Keratinocyte (primary cell): ENCODE measurements around the gene MTHFR. TPM values are rescaled to one million over a fixed set of nuclear protein-coding genes. Genes with fewer than 3 reads are reported as not detected.

ENCODE experiments used
- DNase-seq: peaks from one replicate; pipeline ENCODE4 v3.0.0-alpha.2; 2011; ENCODE audit warnings: low read depth, missing footprints, low spot score
- FAIRE-seq: peaks from 2 replicates; lab custom pipeline; 2011; peaks lifted over from hg19 to GRCh38; lab: Jason Lieb, UNC
- H2AFZ ChIP-seq: 2 replicates; pipeline ENCODE4 v1.6.0; 2012; ENCODE audit warnings: low read length, control low read depth, inconsistent platforms; ENCODE audit not compliant: control insufficient read depth
- H3K27ac ChIP-seq: 2 replicates; pipeline ENCODE4 v1.5.1; 2011; ENCODE audit warnings: low read length; ENCODE audit not compliant: control insufficient read depth, insufficient read depth
- H3K27me3 ChIP-seq: 3 replicates; pipeline ENCODE4 v1.6.0; 2011; ENCODE audit warnings: low read length; ENCODE audit not compliant: control insufficient read depth, insufficient read depth; ENCODE audit errors: extremely low read depth
- H3K36me3 ChIP-seq, 2 experiments: 2 replicates in 1 of 2; 3 replicates in 1 of 2; pipeline ENCODE4 v1.5.1; 2011; ENCODE audit warnings: low read length in 2 of 2, mild to moderate bottlenecking in 1 of 2; ENCODE audit not compliant: control insufficient read depth in 2 of 2, insufficient read depth in 2 of 2; ENCODE audit errors: extremely low read depth in 1 of 2
- H3K4me1 ChIP-seq: 3 replicates; pipeline ENCODE4 v1.5.1; 2011; ENCODE audit warnings: low read length; ENCODE audit not compliant: control insufficient read depth, insufficient read depth; ENCODE audit errors: extremely low read depth
- H3K4me2 ChIP-seq: 3 replicates; pipeline ENCODE4 v1.6.0; 2011; ENCODE audit warnings: low read depth, low read length; ENCODE audit not compliant: control insufficient read depth, insufficient read depth; ENCODE audit errors: extremely low read depth
- H3K4me3 ChIP-seq, 3 experiments: fragments of 200-600 bp in 1 of 3; sonication (generic) in 1 of 3; 2 replicates in 2 of 3; 3 replicates in 1 of 3; pipeline ENCODE4 v1.5.1; 2011 to 2016; ENCODE audit warnings: low read length in 3 of 3, mild to moderate bottlenecking in 3 of 3, control low read depth in 2 of 3, inconsistent platforms in 1 of 3, low read depth in 1 of 3, mixed read lengths in 1 of 3, mixed run types in 1 of 3, moderate library complexity in 1 of 3; ENCODE audit not compliant: control insufficient read depth in 2 of 3, insufficient read depth in 2 of 3; ENCODE audit errors: extremely low read depth in 1 of 3
- H3K79me2 ChIP-seq: 2 replicates; pipeline ENCODE4 v1.6.0; 2012; ENCODE audit warnings: low read length; ENCODE audit not compliant: control insufficient read depth, insufficient read depth
- H3K9ac ChIP-seq: 3 replicates; pipeline ENCODE4 v1.6.0; 2011; ENCODE audit warnings: low read length; ENCODE audit not compliant: control insufficient read depth, insufficient read depth; ENCODE audit errors: extremely low read depth
- H3K9me1 ChIP-seq: 3 replicates; pipeline ENCODE4 v1.6.0; 2011; ENCODE audit warnings: low read length; ENCODE audit not compliant: control insufficient read depth, insufficient read depth; ENCODE audit errors: extremely low read depth
- H3K9me3 ChIP-seq: 2 replicates; pipeline ENCODE4 v1.5.1; 2012; ENCODE audit warnings: low read depth, low read length; ENCODE audit not compliant: control insufficient read depth
- H4K20me1 ChIP-seq: 3 replicates; pipeline ENCODE4 v1.6.0; 2011; ENCODE audit warnings: low read length; ENCODE audit not compliant: control insufficient read depth, insufficient read depth; ENCODE audit errors: extremely low read depth
- CTCF ChIP-seq, 3 experiments: IDR thresholded peaks in 1 of 3; conservative IDR thresholded peaks in 1 of 3; optimal IDR thresholded peaks in 1 of 3; 2 replicates in 2 of 3; 3 replicates in 1 of 3; pipeline versions ENCODE3 to v1.5.1; 2011; ENCODE audit warnings: low read length in 3 of 3, mild to moderate bottlenecking in 3 of 3, moderate library complexity in 2 of 3, control low read depth in 1 of 3, inconsistent platforms in 1 of 3; ENCODE audit not compliant: insufficient read depth in 2 of 3; ENCODE audit errors: extremely low read depth in 1 of 3
- EZH2 ChIP-seq: IDR thresholded peaks from one replicate; pipeline ENCODE4 v1.6.1; 2012; ENCODE audit warnings: inconsistent platforms, mild to moderate bottlenecking, low read length, moderate library complexity
- dilution Hi-C: fragments of 300-500 bp; cut with MboI; formaldehyde crosslinking; loops from one replicate; pipeline ENCODE4 v1.7.0; 2020; ENCODE audit warnings: low sequenced_read_pairs; ENCODE audit not compliant: extremely low pct_ligation_motif_present
- polyA plus RNA-seq, 5 experiments: library from polyadenylated mRNA; depleted of rRNA in 3 of 5; stranded (reverse) in 3 of 5; stranded (forward) in 1 of 5; unstranded in 1 of 5; fragments of >200 nt; gene quantifications; 1 replicate in 1 of 5; 2 replicates in 3 of 5; 3 replicates in 1 of 5; pipeline versions ENCODE4 v1.2.1 to v1.2.3, GENCODE V29; 2011 to 2012; ENCODE audit warnings: missing spikeins in 2 of 5, low read depth in 1 of 5, low replicate concordance in 1 of 5

Gene MTHFR
- polyA plus RNA-seq, 1 donor (not counting 4 experiments of a cell fraction or from before 2014, with no cell fraction given) = 5.2 TPM

GRCh38 chr1:11787804-11788436, 17.8 kb downstream of the MTHFR start:
- Histone ChIP-seq H3K36me3 (peaks cover 0 to 3% of the 10 kb centered on the region in 2 experiments), H3K9me1 (no peaks in the 10 kb centered on the region), H3K27ac (no peak overlapping the region), H3K4me3 (no peak overlapping the region), H3K4me1 (peaks cover 28% of the 10 kb centered on the region), H3K9me3 (no peaks in the 10 kb centered on the region), H3K27me3 (no peaks in the 10 kb centered on the region), H4K20me1 (no peaks in the 10 kb centered on the region), H3K4me2 (no peak overlapping the region), H3K9ac (no peak overlapping the region), H2AFZ (no peak overlapping the region), H3K79me2 (no peaks in the 10 kb centered on the region)
- no peak for TF ChIP-seq CTCF (optimal IDR thresholded peaks at IDR 0.05 in 1 of 3, IDR thresholded peaks at IDR 0.05 in 1 of 3, conservative IDR thresholded peaks at IDR 0.05 in 1 of 3; ENCODE audit: extremely low read depth in 1 of 3, insufficient read depth in 2 of 3, low read length in 3 of 3)
- no peak for TF ChIP-seq EZH2
- no peak for DNase-seq
- FAIRE-seq = no peak
- dilution Hi-C loops = no loop called here

- Histone ChIP-seq H3K4me1 (peaks cover 28% of the 10 kb centered on the region), H2AFZ (no peak overlapping the region), H3K9ac (no peak overlapping the region), H4K20me1 (no peaks in the 10 kb centered on the region), H3K4me2 (no peak overlapping the region), H3K27ac (no peak overlapping the region), H3K9me1 (no peaks in the 10 kb centered on the region), H3K27me3 (no peaks in the 10 kb centered on the region), H3K4me3 (no peak overlapping the region), H3K79me2 (no peaks in the 10 kb centered on the region), H3K9me3 (no peaks in the 10 kb centered on the region), H3K36me3 (peaks cover 0 to 1% of the 10 kb centered on the region in 2 experiments)
- FAIRE-seq = no peak
- TF ChIP-seq CTCF (optimal IDR thresholded peaks at IDR 0.05 in 1 of 3, IDR thresholded peaks at IDR 0.05 in 1 of 3, conservative IDR thresholded peaks at IDR 0.05 in 1 of 3; ENCODE audit: extremely low read depth in 1 of 3, insufficient read depth in 2 of 3, low read length in 3 of 3) = no peak
- dilution Hi-C loops = no loop called here
- DNase-seq = no peak
Measured at GRCh38 chr1:11787251-11787803, 18.4 kb downstream of the MTHFR start.
